Lower lobe of right lung (tissue), 2 donors: ENCODE data around the gene CD300E. TPM values are rescaled to one million over a fixed set of nuclear protein-coding genes. Genes with fewer than 3 reads are reported as not detected.
A peak's percentile ranks its signal among the peaks of the same experiment; 100 is the strongest.

ENCODE experiments used
- ATAC-seq, 2 donors: fragments of 200-7000 bp; cut with Tn5 transposase; one replicate each; pipeline ENCODE4 v1.9.1; 2020 to 2022; ENCODE audit warnings: mild to moderate bottlenecking in 2 of 2, moderate library complexity in 2 of 2
- DNase-seq: peaks from one replicate; pipeline ENCODE4 v3.0.0-alpha.2; 2020
- H3K27ac ChIP-seq: fragments of 200-600 bp; one replicate; pipeline ENCODE4 v1.8.0; 2022
- H3K27me3 ChIP-seq: fragments of 200-600 bp; one replicate; pipeline ENCODE4 v1.8.0; 2022; ENCODE audit warnings: low read depth
- H3K36me3 ChIP-seq: fragments of 200-600 bp; one replicate; pipeline ENCODE4 v1.8.0; 2022; ENCODE audit warnings: mild to moderate bottlenecking
- H3K4me1 ChIP-seq: fragments of 200-600 bp; one replicate; pipeline ENCODE4 v1.8.0; 2022
- H3K4me3 ChIP-seq: fragments of 200-600 bp; one replicate; pipeline ENCODE4 v1.8.0; 2022; ENCODE audit warnings: mild to moderate bottlenecking
- H3K9me3 ChIP-seq: fragments of 200-600 bp; one replicate; pipeline ENCODE4 v1.8.0; 2022
- CTCF ChIP-seq: fragments of 200-600 bp; IDR thresholded peaks from one replicate; pipeline ENCODE4 v1.8.0; 2022; ENCODE audit warnings: antibody characterized with exemption, mild to moderate bottlenecking
- intact Hi-C: fragments of 100-400 bp; cut with DNase I; formaldehyde crosslinking; loops from one replicate; pipeline ENCODE4 v1.11.0; 2022
- long read RNA-seq: library from polyadenylated mRNA; unstranded; transcript quantifications from one replicate; pipeline ENCODE4 v2.0.0, GENCODE V29; 2021
- total RNA-seq: library from RNA; stranded (reverse); fragmentation: NEBNext Ultra II Directional; extraction: Animal tissue kit (Norgen Biotek cat#: 25700); gene quantifications from one replicate; pipeline ENCODE4 v1.2.1, GENCODE V29; 2021
- donor health status: DM: no; HTN: yes; CAD: no; lungs with severe emphysema.

The CD300E gene, protein sequence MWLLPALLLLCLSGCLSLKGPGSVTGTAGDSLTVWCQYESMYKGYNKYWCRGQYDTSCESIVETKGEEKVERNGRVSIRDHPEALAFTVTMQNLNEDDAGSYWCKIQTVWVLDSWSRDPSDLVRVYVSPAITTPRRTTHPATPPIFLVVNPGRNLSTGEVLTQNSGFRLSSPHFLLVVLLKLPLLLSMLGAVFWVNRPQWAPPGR
- total RNA-seq = 7.3 TPM
- long read RNA-seq, transcript CD300E-201 (4 exons, 3,501 nt) = major isoform, 8 of 18 reads
- long read RNA-seq, partial matches to known transcripts = 2 of 18 reads
- long read RNA-seq, other reads (novel, unspliced or antisense) = 8 of 18 reads

GRCh38 chr17:74623693-74624093 lies at the start of gene CD300E:
Gene CD300E (minus strand): TSS chr17:74623738. CDS start chr17:74623621, 117 bp downstream.
- Histone ChIP-seq H3K9me3 (no peaks in the 10 kb centered on the region), H3K27ac (no peak within 1 kb of the TSS), H3K4me3 (no peak within 1 kb of the TSS), H3K36me3 (no peaks in the 10 kb centered on the region), H3K27me3 (peaks cover 3% of the 10 kb centered on the region), H3K4me1 (no peaks in the 10 kb centered on the region)
- no peak for DNase-seq
- peak; percentile 50 to 57 for ATAC-seq
- TF ChIP-seq CTCF = no peak
- intact Hi-C loops = no loop called here

DNA sequence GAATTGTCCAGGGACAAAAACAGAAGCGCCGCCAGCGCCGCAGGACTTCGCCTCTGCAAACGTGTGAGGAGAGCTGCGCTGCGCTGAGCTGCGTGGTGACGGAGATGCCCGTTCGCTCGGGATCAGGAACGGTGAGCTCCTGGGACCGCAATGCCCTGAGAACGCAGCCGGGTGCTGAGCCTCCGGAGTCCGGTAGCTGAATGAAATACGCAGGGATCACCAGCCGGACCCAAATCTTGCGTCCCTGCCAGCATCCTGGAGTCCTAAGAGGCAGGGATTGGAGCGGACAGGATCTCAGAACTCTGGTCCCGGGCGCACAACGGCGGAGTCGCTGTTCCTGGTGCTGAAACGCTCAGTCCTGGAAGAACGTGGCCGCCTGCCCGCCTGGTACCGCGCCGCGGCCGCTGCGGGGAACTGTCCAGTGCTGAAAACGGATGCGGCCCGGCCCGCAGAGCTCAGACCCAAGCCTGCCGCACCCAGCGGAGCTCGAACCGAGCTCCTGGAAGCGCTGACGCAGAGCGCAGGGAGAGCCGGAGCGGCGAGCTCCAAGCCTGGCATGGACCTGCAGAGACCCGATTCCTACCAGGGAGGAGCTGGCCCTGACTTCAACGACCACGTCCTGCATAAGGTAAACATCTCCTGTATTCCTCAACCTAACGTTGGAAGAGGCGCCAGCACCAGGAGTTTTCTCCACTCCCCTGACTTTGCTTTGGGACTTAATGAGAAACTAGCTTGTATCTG lies 47.7 kb upstream of the CD300E start:
- no peaks in the 10 kb centered on the region for H3K4me1 ChIP-seq
- DNase-seq = peak; percentile 88
- H3K27ac ChIP-seq = no peak overlapping the region
- no peaks in the 10 kb centered on the region for H3K9me3 ChIP-seq
- no peak overlapping the region for H3K4me3 ChIP-seq
- no peaks in the 10 kb centered on the region for H3K36me3 ChIP-seq
- H3K27me3 ChIP-seq = peaks cover 22% of the 10 kb centered on the region
- peak; percentile 89 to 97 for ATAC-seq
- intact Hi-C loops = no loop called here
- TF ChIP-seq CTCF = no peak

DNA sequence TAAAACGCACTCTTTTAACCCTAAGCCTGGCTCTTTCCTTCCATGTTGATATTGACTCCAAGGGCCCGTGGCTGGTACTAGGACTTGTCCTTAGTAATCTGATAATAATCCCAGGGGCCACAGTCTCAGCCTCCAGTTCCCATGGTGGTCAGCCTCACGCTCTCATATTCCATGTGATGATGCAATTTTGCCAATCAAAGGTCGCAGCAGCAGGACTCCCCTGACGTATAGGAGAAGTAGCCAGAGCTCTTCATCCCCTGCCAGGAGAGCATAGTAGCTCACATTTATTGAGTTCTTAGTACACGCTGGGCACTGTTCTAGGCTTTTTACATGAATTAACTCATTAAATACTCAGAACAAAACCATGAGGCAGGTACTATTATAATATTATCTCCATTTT lies 46.8 kb upstream of the CD300E start:
- no peaks in the 10 kb centered on the region for H3K4me1 ChIP-seq
- peaks cover 26% of the 10 kb centered on the region for H3K27me3 ChIP-seq
- no peaks in the 10 kb centered on the region for H3K36me3 ChIP-seq
- ATAC-seq = no peak
- intact Hi-C loops = no loop called here
- no peak for DNase-seq
- no peaks in the 10 kb centered on the region for H3K9me3 ChIP-seq
- TF ChIP-seq CTCF = no peak
- H3K27ac ChIP-seq = no peak overlapping the region
- H3K4me3 ChIP-seq = no peak overlapping the region

GRCh38 chr17:74663561-74663960 lies 40.0 kb upstream of the CD300E start:
- H3K9me3 ChIP-seq = no peaks in the 10 kb centered on the region
- H3K36me3 ChIP-seq = no peaks in the 10 kb centered on the region
- H3K4me3 ChIP-seq = no peak overlapping the region
- TF ChIP-seq CTCF = no peak
- H3K4me1 ChIP-seq = no peaks in the 10 kb centered on the region
- no peak for DNase-seq
- intact Hi-C loops = no loop called here
- peaks cover 32% of the 10 kb centered on the region for H3K27me3 ChIP-seq
- H3K27ac ChIP-seq = no peak overlapping the region
- ATAC-seq = no peak

GRCh38 chr17:74659889-74660288 lies 36.4 kb upstream of the CD300E start:
- no peak for DNase-seq
- intact Hi-C loops = no loop called here

More at GRCh38 chr17:74659889-74660288, 36.4 kb upstream of the CD300E start:
- no peaks in the 10 kb centered on the region for H3K36me3 ChIP-seq
- no peaks in the 10 kb centered on the region for H3K4me1 ChIP-seq
- no peak for ATAC-seq
- no peak overlapping the region for H3K27ac ChIP-seq
- no peak for TF ChIP-seq CTCF
- no peaks in the 10 kb centered on the region for H3K9me3 ChIP-seq
- peaks cover 17% of the 10 kb centered on the region for H3K27me3 ChIP-seq
- H3K4me3 ChIP-seq = no peak overlapping the region
